ENCODE measurements around the gene SDK2.

DNA sequence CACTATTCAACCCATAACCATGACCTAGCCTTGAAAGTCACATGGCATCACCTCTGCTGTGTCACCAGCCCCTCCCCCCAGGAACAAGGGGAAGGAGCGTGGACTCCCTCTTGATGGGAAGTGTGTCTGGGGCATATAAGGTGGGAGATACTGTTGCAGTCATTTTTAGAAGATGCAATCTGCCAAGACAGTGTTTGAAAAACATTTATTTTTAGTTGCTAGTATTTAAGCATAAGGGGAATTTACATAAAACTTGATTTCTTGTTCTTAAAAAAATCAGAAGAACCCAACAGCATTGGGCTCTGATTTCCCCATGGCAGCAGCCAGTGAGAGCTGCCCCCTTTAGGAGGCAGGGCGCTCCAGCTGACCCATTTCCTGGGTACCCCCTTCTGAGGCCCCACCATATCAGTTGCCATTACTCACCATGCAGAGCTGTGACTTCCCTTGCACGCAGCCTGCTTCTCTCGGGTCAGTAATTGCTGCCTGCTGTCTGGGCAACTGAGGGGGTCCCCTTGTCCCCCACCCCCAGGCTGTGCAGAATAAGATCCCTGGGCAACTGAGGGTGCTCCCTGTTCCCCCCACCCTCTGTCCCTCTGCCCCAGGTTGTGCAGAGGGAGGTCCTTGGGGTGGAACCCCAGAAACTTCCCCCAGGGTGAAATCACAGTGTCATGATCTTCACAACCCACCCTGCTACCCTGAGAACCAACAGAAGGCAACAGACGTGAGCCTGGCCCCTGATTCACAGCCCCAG, 320.7 kb downstream of the SDK2 start:
- TF ChIP-seq POLR2A (IDR thresholded peaks at IDR 0.05) (no peak), POLR2AphosphoS5 (IDR thresholded peaks at IDR 0.05) (no peak)

Data from prostate gland (tissue), 1 donor.